GM18498 (cell line): Measurements from ENCODE around the gene HPCA.

Experiments
- ATAC-seq: cut with Tn5 transposase; IDR thresholded peaks from one replicate; pipeline ENCODE4 v1.9.1; 2021; ENCODE audit warnings: mild to moderate bottlenecking, moderate library complexity; ENCODE audit not compliant: unreplicated experiment

HPCA gene

DNA sequence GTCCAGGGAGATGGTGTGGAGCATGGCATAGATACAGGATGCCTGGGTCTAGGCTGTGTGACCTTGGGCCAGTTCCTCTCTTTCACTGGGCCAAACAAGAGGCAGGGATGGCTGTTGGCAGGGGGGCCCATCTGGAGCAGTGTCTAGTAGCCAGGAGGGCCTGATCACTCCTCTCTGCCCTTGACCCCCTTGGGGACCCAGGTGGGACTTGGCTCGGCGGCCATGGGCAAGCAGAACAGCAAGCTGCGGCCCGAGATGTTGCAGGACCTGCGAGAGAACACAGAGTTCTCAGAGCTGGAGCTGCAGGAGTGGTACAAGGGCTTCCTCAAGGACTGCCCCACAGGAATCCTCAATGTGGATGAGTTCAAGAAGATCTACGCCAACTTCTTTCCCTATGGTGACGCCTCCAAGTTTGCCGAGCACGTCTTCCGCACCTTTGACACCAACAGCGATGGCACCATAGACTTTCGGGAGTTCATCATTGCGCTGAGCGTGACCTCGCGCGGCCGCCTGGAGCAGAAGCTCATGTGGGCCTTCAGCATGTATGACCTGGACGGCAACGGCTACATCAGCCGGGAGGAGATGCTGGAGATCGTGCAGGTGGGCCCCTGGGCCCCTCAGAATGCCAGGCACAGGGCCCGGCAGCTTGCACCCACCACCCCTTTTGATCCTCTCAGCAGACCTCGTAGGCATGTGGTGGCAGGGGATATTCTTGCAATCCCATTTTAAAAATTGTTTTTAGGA is 2.6 kb downstream of the HPCA start:
- no peak for ATAC-seq

DNA sequence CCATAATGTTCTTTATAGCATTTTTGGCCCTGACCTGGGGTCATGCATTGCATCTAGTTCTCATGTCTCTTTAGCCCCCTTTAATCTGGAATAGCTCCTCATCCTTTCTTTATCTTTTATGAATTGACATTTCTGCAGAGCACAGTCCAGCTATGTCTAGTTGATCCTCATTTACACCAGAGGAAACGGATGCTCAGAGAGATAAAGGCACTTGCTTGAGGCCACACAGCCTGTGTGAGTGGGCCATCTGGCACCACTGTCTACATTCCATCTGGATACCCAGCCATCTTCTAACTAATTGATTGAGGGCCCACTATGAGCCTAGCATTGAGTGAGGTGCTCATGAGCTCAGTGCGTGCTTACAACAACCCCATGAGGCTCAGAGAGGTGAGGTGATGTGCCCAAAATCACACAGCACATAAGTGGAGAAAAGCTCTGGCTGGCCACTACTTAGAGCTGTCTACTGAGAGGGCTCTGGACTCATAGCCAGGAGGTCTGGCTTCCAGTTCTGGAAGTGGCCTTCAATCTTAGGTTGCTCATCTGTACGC is 3.5 kb downstream of the HPCA start:
- no peak for ATAC-seq

DNA sequence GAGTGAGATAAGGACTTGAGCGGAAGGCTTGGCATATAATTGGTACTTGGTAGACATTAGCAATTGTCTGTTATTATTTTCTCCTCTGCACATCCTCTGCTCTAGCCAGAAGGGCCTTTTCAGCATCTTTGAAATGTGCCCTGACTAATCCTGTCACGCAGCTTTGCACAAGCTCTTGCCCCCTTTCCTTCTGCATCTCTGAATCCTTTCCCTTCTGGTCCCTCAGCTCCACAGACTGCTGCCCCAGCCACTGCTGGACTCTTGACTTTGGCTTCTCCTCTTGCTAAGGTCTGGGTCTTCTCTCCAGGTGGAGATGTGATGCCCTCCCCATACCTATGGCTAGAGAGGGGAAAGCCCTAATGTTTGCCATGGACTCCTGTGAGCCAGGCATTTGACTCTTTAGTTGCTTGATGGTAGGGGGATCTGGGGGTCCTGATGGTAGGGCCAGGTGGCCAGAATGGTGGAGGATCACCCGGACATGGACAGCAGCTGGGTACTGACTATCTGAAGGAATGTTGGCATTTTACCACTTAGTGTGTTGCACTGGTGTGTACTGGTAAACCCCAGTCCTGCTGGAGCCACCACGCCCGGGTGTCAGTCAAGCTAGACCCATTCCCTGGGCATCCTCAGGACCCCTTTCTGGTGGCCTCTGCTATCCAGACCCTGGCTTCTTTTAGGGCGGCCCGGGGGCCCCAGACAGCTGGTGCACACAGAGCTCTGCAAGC is 4.4 kb downstream of the HPCA start:
- ATAC-seq = no peak

DNA sequence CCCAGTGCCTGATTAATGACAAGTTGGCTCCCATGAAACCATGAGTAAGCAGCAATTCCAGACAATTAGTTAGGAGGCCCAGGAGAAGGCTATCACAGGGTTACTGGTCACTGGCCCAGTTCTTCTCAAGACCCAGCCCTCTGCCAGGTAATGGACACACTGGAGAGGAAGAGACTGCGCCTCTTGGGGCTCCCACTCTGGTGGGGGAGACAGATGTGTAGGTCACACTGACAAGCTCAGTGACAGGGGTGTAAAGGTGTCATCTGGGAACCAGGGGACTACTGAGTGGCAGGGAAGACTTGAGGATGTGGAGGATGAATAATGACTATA is 4.9 kb downstream of the HPCA start:
- ATAC-seq = no peak

DNA sequence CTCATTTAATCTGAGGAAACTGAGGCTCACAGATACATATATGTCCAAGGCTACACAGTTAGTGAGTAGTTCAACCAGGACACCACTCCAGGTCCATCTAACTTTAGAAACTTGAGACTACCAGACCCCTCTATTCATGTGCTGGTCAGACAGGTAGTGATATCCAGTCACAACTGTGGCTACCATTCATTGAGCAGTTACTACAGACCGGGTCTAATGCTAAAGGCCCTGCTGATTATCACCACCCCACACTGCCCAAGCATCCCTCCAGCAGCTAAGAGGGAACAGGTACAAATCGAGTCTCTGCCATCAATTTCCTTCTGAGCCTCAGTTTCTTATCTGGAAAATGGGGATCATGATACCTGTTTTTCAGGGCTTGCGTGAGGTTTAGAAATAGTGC is 5.3 kb downstream of the HPCA start:
- no peak for ATAC-seq

DNA sequence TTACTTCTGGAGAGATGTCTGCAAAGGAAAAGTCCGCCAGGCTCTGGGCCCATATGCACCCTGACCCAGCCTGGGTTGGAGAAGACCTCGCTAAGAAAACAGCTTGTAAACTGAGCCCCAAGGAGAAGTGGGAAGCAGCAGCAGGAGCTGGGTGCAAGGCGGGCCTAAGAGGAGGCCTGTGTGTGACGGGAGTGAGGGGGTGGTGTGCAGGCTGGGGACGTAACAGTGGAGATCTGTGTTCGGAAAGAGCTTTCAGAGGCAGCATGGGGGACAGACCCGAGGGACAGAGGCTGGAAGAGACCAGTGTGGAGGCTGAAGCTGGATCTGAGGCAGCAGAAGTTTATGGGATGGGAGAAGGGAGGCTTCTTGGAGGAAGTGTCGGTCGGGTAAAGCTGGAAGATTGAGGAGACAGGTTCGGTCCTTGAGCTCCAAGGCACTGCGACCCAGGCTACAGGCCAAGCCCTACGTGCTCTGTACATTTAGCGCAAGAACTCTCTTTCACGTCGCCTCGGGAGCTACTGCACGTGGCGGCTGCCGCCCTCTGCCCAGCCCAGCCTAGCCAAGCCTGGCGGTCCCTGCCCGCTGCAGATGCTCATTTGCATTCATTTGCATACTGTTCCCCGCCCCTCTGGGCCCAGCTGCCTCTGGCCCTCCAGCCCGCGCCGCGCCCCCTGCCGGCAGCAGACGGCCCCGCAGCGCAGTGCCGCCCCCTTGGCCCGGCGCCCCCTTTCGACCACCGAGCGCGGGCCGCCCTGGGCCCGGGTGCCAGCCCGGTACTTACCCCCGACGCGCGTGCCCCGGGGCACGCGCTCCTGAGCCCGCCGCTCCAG is 6.3 kb downstream of the HPCA start:
- no peak for ATAC-seq

DNA sequence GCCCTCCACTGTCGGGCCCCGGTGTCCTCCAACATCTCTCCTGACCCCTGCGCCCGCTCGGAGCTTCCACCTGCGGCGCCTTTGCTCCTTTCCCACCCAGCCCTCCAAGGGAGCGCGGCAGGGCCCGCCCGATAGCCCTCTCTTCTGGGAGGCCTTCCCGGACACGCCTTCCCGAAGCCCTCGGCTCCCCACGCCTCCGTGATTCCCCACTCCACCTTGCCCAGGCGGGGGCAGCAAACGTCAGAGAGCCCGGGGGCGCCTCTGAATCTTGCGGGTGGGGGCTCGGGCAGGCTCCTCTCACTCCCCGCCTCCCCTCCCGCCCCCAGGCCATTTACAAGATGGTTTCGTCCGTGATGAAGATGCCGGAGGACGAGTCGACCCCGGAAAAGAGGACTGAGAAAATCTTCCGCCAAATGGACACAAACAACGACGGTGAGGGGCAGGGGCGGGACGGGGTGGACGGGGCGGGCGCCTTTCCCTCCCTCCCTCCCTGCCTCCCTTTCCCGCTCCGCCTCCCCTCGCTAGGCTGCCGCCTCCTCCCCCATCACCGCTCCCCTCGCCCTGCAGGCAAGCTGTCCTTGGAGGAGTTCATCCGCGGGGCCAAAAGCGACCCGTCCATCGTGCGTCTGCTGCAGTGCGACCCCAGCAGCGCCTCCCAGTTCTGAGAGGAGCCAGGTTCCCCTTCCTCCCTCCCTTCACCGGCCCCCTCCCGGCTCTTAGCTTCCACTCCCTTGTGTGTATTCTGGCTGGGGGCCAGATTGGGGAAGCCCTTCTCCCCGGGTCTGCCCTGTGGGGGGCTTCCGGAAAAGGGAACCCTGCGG is 7.1 kb downstream of the HPCA start:
- no peak for ATAC-seq

DNA sequence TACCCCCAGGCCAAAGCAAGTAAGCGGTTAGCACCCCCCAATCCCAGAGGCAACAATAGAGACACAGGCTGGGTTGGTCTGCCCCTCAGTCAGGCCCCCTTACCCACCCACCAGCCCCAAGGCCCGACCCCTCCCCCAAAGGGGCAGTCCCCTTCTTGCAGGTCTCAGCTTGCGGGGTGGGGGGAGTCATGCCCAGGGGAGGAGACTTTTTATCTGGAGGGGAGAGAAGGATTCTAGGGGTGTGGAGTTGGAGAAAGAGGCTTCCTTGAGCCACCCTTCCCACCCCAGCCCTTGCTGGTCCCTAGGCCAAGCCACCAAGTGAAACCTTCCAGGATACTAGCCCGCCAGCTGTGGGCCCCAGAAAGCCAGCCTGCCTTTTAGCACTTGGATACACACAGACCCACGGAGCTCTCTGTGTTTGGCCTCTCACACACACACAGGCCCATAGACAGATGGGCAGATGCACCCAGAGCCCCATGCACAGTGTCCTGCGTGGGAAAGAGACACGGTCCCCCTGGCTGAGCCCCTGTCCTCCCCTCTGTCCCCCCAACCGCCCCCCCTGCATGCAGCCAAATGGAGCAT is 7.8 kb downstream of the HPCA start:
- no peak for ATAC-seq

DNA sequence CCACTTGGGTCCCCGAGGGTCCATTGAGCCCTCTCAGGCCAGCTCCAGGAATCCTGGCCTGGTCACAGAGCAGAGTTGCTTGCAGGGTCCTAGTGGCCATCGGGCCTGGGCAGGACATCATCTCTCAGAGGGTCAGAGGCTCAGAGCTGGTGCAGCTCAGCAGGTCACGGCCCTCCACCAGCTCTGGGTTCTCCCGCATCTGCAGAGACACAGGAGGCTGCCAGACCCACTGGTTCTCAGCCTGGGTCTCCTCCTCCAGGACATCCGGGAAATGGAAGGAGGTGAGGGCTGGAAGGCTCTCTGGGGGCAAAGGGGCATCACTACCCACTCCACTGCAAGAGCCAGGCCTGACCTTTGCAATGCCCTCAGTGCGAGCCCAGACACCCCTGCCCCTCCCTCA is 8.4 kb downstream of the HPCA start:
- ATAC-seq = no peak

DNA sequence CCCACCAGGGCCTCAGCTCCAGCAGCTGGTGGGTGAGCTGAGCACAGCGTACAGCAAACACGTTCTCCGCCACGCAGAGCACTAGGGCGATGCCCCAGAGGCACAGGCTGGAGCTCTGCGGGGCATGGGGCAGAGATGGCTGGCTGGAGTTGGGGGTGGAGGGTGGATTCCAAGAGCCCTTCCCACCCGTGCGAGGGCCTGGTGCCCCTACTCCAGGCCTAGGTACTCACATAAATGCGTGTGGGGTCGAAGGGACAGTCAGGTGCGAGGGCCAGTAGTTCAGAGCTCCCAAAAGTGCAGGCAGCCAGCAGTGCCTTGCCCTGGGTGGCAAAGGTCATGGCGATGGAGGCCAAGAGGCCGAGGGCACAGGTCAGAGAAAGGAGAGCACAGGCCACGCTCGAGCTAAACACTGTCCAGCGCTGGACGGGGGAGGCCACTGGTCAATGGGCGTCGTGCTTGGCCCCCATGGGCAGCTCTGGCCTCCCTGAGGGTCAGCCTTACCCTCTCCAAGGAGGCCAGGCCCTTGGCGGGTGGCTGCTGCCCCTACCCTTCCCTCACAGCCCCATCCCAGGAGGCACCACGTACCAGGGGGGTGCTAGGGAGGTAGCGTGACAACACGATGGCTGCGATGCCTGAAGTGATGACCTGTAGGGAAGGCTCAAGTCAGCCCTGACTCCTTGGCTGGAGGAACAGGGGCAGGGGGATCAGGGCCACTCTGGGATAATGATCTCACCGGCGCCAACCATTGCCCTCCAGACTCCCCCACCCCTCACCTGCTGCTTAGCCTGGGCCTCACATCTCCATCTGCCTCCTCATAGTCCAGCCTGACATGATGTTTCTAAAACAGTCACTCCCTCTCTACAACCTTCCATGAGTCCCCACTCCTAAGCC is 9.3 kb downstream of the HPCA start:
- no peak for ATAC-seq

DNA sequence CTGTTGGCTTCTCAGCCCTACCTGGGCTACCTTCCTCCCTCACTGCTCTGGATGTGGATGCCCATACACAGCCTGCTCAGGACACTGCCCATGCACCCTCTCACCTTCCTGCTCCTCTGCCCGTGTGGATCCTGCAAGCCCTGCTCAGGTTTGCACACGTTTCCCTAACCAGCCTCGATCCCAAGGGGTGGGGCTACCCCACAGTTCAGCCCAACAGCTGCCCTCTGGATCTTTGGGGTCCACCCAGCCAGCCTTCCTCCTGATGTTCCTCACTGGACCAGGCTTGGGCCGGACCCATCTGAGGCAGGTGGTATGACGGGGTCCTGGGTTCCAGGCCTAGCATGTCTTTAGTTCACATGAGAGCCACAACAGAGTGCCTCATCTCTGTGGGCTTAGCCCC is 10.2 kb downstream of the HPCA start:
- ATAC-seq = no peak

DNA sequence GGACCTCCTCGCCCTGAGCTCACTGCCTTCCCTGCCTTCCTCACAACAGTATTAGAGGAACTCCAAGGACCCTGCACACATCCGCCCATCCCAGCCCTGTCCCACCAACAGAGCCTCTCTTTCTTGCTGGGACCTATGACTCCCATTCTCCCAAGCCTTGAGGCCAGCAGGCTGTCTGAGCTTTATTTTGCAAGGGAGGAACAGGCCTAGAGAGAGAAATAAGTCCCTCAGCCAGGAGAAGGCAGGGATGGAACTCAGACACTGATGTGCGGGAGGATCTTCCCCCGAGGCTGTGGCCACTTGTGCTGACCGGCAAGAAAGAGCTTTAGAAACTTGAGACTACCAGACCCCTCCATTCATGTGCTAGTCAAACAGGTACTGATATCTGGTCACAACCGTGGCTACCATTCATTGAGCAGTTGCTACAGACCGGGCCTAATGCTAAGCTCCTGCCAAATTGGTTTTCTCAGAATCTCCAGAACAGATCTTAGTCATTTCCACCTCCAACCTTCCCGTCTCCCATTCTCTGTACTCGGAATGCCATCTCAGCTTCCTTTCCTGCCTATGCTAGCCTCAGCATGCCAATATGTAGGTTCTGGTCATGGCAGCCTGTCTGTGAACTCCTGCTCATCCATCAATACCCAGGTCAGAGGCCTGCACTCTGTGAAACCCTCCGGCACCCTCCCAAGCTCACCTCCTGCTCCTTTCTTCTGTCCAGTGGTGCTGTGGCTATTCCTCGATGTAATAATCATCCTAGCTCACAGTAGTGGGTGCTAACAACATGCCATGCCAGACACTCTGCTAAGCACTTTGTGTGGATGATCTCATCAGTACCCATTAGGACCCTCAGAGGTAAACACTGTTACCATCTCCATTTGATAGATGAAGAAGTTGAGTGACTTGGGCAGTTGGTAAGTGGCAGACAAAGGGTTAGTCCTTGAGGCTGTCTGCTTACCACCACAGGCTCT is 11.1 kb downstream of the HPCA start:
- no peak for ATAC-seq

DNA sequence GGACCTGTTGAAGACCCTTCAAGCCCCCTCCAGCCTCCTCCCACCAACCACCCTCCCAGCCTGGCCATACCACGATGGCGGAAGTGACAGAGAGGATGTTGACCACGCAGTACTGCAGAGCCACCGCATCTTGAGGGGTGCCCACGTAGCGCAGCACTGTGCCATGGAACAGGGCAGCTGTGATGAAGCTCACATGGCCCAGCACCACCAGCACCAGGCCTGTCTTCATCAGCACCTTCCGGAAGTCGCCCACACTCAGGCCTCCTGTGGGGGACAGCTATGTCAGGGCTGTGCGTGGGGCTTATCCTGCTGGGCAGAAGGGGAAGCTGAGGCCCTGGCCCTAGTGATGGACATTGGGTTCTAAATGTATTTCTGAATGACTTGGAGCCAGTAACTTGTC is 11.8 kb downstream of the HPCA start:
- ATAC-seq = no peak

DNA sequence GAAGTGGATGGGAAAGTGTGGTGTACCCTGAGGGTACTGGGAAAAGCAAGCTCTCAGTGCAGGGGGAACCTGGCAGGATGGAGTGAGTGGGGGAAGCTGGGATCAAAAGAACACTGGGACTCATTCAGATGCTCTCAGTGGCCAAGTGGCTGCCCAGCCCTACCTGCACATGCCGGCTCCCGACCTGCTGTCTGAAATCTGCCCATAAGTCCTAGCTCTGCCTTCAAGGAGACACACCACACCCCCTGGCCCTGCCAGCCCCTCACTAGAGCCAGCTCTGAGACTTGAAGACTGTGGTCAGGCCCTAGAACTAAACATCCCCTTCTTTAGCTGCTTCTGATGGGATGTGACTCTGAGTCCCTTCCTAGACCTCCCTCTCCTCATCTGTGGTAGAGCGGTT is 12.7 kb downstream of the HPCA start:
- ATAC-seq = no peak

DNA sequence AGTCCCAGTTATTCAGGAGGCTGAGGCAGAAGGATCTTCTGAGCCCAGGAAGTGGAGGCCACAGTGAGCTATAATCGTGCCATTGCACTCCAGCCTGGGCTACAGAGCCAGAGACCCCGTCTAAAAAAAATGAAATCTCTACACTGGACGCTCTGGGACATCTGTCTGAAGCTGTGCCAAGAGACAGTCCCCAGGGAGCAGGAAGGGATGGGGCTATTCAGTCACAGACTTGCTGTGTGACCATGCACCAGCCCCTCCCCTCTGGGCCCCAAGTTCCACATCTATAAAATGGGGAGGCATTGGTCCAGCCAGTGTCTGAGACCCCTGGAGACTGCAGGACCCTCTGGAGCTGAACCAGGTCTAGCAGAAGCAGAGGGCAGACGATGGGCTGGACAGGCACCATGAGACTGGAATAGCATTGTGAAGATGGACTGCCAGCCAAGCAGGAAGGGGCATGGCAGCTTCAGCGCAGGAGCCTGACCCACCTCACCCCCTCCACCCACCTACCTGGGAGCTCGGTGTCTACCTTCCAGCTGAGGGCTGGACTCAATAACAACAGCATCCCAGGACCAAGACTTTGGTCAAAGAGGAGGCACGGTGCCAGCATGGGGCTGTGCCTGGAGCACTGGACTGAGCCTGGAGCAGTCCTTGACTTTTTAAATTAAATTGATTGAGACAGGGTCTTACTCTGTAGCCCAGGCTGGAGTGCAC is 13.4 kb downstream of the HPCA start:
- no peak for ATAC-seq

DNA sequence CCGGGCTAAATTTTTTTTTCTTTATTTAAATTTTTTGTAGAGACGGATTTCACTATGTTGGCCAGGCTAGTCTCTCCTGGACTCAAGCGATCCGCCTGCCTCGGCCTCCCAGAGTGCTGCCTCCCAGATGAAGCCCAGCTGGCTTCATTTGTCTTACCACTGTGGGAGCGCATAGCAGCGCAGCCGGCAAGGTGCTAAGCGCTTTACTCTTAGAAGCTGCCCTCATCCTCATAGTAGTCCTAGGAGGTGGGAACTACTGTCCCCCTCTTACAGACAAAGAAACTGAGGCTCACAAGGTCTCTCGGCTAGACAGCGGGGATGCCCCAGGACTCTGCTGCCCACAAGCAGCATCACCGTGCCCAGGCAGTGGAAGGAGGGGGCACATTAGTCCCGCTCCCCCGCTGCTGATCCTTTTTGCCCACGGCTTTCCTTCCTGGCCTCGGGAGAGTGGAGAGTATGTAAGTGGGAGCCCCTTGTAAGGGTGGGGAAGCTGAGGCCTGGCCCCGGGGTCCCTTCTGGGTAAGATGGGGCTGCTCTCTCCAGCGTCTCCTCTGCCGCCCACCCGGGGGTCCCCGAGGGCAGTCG is 14.2 kb downstream of the HPCA start:
- ATAC-seq = no peak
